ENCODE data around the gene MTG2. TPM values are rescaled to one million over a fixed set of nuclear protein-coding genes. Genes with fewer than 3 reads are reported as not detected.

Gene MTG2
- total and polyA plus RNA-seq, 4 donors = 12.6 to 43.9 (median 33.8) TPM

DNA sequence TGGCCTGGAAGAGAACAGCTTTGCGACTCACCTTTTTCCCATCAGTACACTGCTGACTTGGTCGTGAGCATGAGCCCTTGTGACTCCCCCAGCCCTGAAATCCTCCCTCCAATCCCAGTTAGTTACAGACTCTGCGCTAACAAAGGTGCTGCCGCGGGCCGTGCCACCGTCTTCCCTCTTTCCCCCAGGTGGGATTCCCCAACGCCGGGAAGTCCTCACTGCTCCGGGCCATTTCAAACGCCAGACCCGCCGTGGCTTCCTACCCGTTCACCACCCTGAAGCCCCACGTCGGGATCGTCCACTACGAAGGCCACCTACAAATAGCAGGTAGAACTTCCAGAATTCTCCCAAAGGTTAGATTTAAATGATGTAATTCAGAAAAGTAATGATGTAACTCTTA is 16.1 kb downstream of the MTG2 start:
- DNase-seq (ENCODE audit: low read depth in 4 of 6, low spot score in 6 of 6) = no peak
- H3K36me3 ChIP-seq (ENCODE audit: control insufficient read depth, insufficient read depth, low read length) = peaks cover 72% of the 10 kb centered on the region
- WGBS (ENCODE audit: insufficient coverage) = 99% methylated on average over 14 of the region's 18 CpGs
- H3K27me3 ChIP-seq (ENCODE audit: control insufficient read depth, insufficient read depth, low read length) = no peaks in the 10 kb centered on the region
- no peak overlapping the region for H3K27ac ChIP-seq (ENCODE audit: low read depth, low read length)
- H3K4me3 ChIP-seq (ENCODE audit: low read depth, low read length) = no peak overlapping the region
- H3K9me3 ChIP-seq (ENCODE audit: control insufficient read depth, insufficient read depth, low read length) = no peaks in the 10 kb centered on the region
- no peaks in the 10 kb centered on the region for H3K4me1 ChIP-seq (ENCODE audit: control insufficient read depth, insufficient read depth, low read length)

DNA sequence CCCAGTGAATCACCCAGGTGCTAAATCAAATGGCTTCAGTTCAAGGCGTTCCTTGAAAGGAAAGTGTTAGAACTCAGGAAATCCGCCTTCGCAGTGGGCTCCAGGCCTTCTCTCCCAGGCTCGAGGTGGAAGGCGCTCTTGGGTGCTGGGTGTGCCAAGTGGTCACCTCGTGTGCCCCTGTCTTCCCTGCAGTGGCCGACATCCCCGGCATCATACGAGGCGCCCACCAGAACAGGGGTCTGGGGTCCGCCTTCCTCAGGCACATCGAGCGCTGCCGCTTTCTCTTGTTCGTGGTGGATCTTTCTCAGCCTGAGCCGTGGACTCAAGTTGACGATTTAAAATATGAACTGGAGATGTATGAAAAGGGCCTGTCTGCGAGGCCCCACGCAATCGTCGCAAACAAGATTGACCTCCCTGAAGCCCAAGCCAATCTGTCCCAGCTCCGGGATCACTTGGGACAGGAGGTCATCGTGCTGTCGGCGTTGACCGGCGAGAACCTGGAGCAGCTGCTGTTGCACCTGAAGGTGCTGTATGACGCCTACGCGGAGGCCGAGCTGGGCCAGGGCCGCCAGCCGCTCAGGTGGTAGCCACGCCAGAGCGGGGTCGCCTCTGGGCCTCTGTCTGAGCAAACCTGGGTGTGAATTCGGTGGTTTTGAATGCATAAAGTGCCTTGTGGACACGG is 17.8 kb downstream of the MTG2 start:
- no peak overlapping the region for H3K4me3 ChIP-seq (ENCODE audit: low read depth, low read length)
- no peak for DNase-seq (ENCODE audit: low read depth in 4 of 6, low spot score in 6 of 6)
- WGBS (ENCODE audit: insufficient coverage) = 95% methylated on average over 38 of the region's 38 CpGs
- H3K9me3 ChIP-seq (ENCODE audit: control insufficient read depth, insufficient read depth, low read length) = no peaks in the 10 kb centered on the region
- no peaks in the 10 kb centered on the region for H3K4me1 ChIP-seq (ENCODE audit: control insufficient read depth, insufficient read depth, low read length)
- H3K27ac ChIP-seq (ENCODE audit: low read depth, low read length) = no peak overlapping the region
- H3K36me3 ChIP-seq (ENCODE audit: control insufficient read depth, insufficient read depth, low read length) = peaks cover 79% of the 10 kb centered on the region
- H3K27me3 ChIP-seq (ENCODE audit: control insufficient read depth, insufficient read depth, low read length) = no peaks in the 10 kb centered on the region

DNA sequence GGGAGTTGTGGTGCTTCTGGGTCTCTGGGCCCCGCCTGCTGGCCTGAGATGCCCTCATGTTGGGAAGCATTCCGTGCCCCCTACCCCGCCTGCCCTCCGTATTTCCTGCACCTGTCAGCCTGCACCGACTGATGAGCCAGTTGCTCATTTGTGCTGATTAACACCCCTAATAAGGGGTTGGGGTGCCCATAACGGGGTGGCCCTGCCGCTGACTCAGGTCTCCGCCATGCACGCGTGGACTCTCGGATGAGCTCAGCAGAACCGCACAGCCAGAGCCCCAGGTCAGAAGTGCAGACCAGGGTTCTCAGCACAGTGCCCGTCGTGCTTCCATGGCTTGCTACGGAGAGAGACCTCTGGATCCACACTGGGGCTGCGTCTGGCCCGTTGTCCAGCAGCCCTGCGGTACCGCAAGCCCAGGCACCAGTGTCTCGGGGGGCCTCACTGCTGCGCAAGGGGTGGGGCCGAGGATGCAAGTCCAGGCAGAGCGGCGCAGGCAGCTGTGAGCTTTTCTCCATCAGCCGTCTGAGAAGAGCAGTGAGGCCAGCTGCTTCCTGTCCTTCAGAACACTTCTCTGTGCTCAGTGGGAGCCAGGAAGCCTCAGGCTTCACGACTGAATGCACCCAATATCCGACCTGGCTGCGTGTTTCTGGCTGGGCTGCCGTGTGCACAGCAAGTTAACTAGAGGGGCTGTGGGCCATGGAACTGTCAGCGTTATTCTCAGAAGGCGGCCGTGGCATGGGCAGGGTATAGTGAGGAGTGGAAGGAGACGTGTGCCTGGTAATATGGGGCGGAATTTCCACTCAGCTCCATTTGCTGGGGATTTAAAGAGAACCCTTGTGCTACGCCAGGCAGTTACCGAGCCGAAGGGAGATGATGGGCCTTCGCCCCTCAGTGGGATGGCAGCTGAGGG is 18.6 kb downstream of the MTG2 start:
- Histone ChIP-seq H3K36me3 (ENCODE audit: control insufficient read depth, insufficient read depth, low read length) (peaks cover 81% of the 10 kb centered on the region), H3K27me3 (ENCODE audit: control insufficient read depth, insufficient read depth, low read length) (no peaks in the 10 kb centered on the region), H3K4me3 (ENCODE audit: low read depth, low read length) (no peak overlapping the region), H3K27ac (ENCODE audit: low read depth, low read length) (no peak overlapping the region), H3K4me1 (ENCODE audit: control insufficient read depth, insufficient read depth, low read length) (no peaks in the 10 kb centered on the region), H3K9me3 (ENCODE audit: control insufficient read depth, insufficient read depth, low read length) (no peaks in the 10 kb centered on the region)
- 92% methylated on average over 38 of the region's 38 CpGs for WGBS (ENCODE audit: insufficient coverage)
- no peak for DNase-seq (ENCODE audit: low read depth in 4 of 6, low spot score in 6 of 6)

DNA sequence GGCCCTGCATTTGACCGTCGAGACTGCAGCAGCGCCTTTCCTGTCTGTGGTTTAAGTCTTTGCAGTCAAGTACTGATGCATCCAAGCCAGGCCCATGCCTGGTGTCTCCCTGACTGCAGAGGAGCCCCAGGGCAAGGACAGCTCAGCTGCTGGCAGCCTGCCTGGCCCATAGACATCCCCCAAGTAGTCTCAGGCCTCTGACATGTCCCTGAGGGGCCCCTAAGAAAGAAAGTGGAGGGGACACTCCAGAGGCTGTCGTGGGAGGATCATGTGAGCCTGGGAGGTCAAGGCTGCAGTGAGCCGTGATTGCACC is 19.2 kb downstream of the MTG2 start:
- no peak for DNase-seq (ENCODE audit: low read depth in 4 of 6, low spot score in 6 of 6)
- no peaks in the 10 kb centered on the region for H3K9me3 ChIP-seq (ENCODE audit: control insufficient read depth, insufficient read depth, low read length)
- no peaks in the 10 kb centered on the region for H3K27me3 ChIP-seq (ENCODE audit: control insufficient read depth, insufficient read depth, low read length)
- 67% methylated on average over 5 of the region's 5 CpGs for WGBS (ENCODE audit: insufficient coverage)
- H3K4me1 ChIP-seq (ENCODE audit: control insufficient read depth, insufficient read depth, low read length) = no peaks in the 10 kb centered on the region
- H3K27ac ChIP-seq (ENCODE audit: low read depth, low read length) = no peak overlapping the region
- H3K4me3 ChIP-seq (ENCODE audit: low read depth, low read length) = no peak overlapping the region
- H3K36me3 ChIP-seq (ENCODE audit: control insufficient read depth, insufficient read depth, low read length) = peaks cover 80% of the 10 kb centered on the region

DNA sequence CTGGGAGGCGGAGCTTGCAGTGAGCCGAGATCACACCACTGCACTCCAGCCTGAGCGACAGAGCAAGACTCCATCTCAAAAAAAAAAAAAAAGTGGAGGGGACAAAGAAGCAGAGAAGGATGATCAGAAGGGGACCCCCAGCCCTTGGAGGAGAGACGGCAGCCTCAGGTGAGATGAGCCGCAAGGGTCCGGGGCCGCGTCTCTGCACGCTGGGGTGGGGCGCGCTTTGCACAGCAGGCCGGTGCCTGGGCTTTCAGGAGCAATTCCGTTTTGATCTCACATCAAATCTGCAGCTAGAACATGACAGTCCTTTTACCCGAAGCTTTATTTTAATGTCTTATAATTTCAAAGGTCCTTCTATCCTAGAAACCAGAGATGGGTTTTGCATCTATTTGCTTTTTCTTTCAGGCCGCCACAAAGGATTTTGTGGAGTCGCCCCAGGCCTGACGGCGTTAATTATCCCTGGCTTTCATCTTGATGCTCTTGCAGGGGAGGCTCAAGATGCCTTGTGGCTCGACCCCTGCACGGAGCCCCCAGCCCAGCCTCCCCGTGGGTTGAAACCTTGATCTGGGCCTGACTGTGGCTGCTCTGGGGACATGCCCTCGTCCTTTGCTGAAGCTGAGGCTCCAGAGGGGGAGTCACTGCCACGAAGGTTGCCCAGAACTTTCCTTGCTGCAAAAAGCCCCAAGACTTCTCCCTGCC is 20.0 kb downstream of the MTG2 start:
- Histone ChIP-seq H3K4me3 (ENCODE audit: low read depth, low read length) (no peak overlapping the region), H3K9me3 (ENCODE audit: control insufficient read depth, insufficient read depth, low read length) (no peaks in the 10 kb centered on the region), H3K27ac (ENCODE audit: low read depth, low read length) (no peak overlapping the region), H3K36me3 (ENCODE audit: control insufficient read depth, insufficient read depth, low read length) (peaks cover 85% of the 10 kb centered on the region), H3K4me1 (ENCODE audit: control insufficient read depth, insufficient read depth, low read length) (peaks cover 5% of the 10 kb centered on the region), H3K27me3 (ENCODE audit: control insufficient read depth, insufficient read depth, low read length) (no peaks in the 10 kb centered on the region)
- no peak for DNase-seq (ENCODE audit: low read depth in 4 of 6, low spot score in 6 of 6)
- WGBS (ENCODE audit: insufficient coverage) = 77% methylated on average over 19 of the region's 23 CpGs

DNA sequence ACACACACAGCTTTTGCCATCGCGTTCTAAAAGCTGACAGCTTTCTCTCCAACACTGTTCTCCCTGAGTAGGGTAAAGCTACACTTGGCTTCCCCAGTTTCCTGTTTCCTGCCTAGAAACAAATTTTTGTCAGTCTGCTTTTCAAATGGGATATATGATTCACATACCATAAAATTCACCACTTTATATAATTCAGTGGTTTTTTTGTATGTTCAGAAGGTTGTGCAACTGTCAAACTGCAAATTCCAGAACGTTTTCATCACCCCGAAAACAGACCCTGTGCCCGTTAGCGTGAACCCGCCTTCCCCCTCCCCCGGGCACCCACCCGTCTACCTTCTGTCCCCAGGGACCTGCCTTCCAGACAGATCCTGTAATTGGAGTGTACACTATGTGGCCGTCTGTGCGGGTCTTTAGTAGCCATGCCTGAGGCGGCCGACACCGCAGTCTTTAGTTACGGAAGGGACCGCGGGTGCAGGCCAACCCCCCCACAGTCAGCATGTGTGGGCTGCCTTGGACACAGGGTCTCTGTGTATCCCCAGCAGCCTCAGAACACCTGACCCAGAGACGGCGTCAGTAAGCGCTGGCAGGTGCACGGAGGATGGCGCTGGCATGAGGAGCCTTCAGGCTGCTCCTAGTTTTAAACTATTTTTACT is 20.7 kb downstream of the MTG2 start:
- H3K9me3 ChIP-seq (ENCODE audit: control insufficient read depth, insufficient read depth, low read length) = no peaks in the 10 kb centered on the region
- H3K27me3 ChIP-seq (ENCODE audit: control insufficient read depth, insufficient read depth, low read length) = no peaks in the 10 kb centered on the region
- no peak overlapping the region for H3K4me3 ChIP-seq (ENCODE audit: low read depth, low read length)
- DNase-seq (ENCODE audit: low read depth in 4 of 6, low spot score in 6 of 6) = no peak
- 79% methylated on average over 15 of the region's 22 CpGs for WGBS (ENCODE audit: insufficient coverage)
- H3K27ac ChIP-seq (ENCODE audit: low read depth, low read length) = no peak overlapping the region
- peaks cover 81% of the 10 kb centered on the region for H3K36me3 ChIP-seq (ENCODE audit: control insufficient read depth, insufficient read depth, low read length)
- peaks cover 7% of the 10 kb centered on the region for H3K4me1 ChIP-seq (ENCODE audit: control insufficient read depth, insufficient read depth, low read length)

DNA sequence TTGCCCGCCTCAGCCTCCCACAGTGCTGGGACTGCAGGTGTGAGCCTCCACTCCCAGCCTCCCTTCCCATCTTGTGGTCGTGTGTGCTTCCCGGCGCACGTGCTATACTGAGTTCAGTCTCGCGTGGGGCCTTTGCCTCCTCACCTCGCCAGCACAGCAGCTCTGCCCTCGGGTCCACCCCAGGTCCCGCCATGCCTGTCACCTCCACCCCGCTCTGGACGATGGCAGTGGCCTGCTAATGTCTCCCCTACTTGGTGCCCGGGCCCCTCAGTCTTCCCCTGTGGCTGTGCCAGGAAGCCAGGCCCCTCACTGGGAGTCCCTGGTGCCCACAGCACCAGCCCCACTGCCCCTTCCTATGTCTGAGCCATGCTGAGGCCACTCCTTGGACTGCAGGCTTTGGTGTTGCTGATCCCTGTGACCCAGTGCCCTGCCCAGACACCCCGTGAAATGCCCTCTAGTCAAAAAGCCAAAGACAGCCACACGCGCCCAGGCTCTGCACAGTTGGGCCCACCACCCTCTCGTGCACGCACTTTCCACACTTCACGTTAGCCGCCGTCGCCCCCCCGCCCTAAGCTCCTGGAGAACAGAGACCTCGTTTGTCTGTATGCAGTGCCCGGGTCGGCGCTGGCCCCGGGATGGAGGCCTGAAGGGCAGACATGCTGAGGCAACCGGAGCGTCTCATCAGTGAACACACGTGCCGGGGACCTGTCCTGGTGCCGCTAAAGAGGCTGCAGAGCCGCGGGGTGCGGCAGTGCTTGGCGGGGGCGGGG is 23.0 kb downstream of the MTG2 start:
- DNase-seq (ENCODE audit: low read depth in 4 of 6, low spot score in 6 of 6) = no peak
- 88% methylated on average over 36 of the region's 38 CpGs for WGBS (ENCODE audit: insufficient coverage)
- H3K9me3 ChIP-seq (ENCODE audit: control insufficient read depth, insufficient read depth, low read length) = no peaks in the 10 kb centered on the region
- H3K36me3 ChIP-seq (ENCODE audit: control insufficient read depth, insufficient read depth, low read length) = peaks cover 66% of the 10 kb centered on the region
- no peak overlapping the region for H3K4me3 ChIP-seq (ENCODE audit: low read depth, low read length)
- no peaks in the 10 kb centered on the region for H3K27me3 ChIP-seq (ENCODE audit: control insufficient read depth, insufficient read depth, low read length)
- H3K4me1 ChIP-seq (ENCODE audit: control insufficient read depth, insufficient read depth, low read length) = peaks cover 15% of the 10 kb centered on the region
- H3K27ac ChIP-seq (ENCODE audit: low read depth, low read length) = no peak overlapping the region

DNA sequence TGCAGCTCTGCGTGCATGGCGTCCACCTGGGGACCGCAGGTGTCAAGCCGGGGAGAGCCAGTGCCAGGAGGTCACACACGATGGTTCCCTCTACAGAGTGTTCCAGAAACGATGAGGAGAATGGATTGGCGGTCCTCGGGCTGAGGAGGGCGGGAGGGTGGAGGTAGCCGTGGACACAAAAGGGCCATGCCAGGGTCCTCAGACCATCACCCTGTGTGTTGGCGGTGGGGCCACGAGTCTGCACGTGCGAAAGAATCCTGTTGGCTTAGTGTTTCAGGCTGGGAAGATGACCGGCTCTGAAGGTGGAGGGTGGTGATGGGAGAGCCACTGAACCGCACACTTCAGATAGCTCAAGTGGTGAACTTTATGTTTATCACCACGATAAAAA is 23.6 kb downstream of the MTG2 start:
- peaks cover 21% of the 10 kb centered on the region for H3K4me1 ChIP-seq (ENCODE audit: control insufficient read depth, insufficient read depth, low read length)
- H3K4me3 ChIP-seq (ENCODE audit: low read depth, low read length) = no peak overlapping the region
- H3K27ac ChIP-seq (ENCODE audit: low read depth, low read length) = no peak overlapping the region
- no peaks in the 10 kb centered on the region for H3K9me3 ChIP-seq (ENCODE audit: control insufficient read depth, insufficient read depth, low read length)
- DNase-seq (ENCODE audit: low read depth in 4 of 6, low spot score in 6 of 6) = no peak
- H3K27me3 ChIP-seq (ENCODE audit: control insufficient read depth, insufficient read depth, low read length) = no peaks in the 10 kb centered on the region
- H3K36me3 ChIP-seq (ENCODE audit: control insufficient read depth, insufficient read depth, low read length) = peaks cover 60% of the 10 kb centered on the region
- WGBS (ENCODE audit: insufficient coverage) = 81% methylated on average over 16 of the region's 17 CpGs

Data from spinal cord (tissue), 10 donors.